B cell (primary cell): ENCODE results near the gene NR6A1. TPM values are rescaled to one million over a fixed set of nuclear protein-coding genes. Genes with fewer than 3 reads are reported as not detected.

Source experiments
- ATAC-seq: fragments of 200-7000 bp; cut with Tn5 transposase; one replicate; pipeline ENCODE4 v1.10.0; 2021; ENCODE audit warnings: low read depth, mild to moderate bottlenecking, moderate number of reproducible peaks, moderate library complexity
- CTCF ChIA-PET: fragments of 350-600 bp; sonication (Branson Sonifier 250); formaldehyde crosslinking; loops from one replicate; lab custom pipeline; 2021; ENCODE audit warnings: antibody characterized with exemption, inconsistent platforms; lab: Charles Lee
- POLR2A ChIA-PET: fragments of 350-600 bp; sonication (Branson Sonifier 250); formaldehyde crosslinking; loops from one replicate; lab custom pipeline; 2021; ENCODE audit warnings: antibody characterized with exemption; lab: Charles Lee
- DNase-seq: peaks from one replicate; pipeline ENCODE4 v3.0.0; 2013
- H2AFZ ChIP-seq: 2 replicates; pipeline ENCODE4 v1.6.1; 2012; ENCODE audit warnings: mild to moderate bottlenecking, low read depth, low read length; ENCODE audit not compliant: insufficient read depth, poor library complexity, severe bottlenecking
- H3K27ac ChIP-seq, 2 donors: 1 replicate in 1 of 2; 2 replicates in 1 of 2; pipeline ENCODE4 v1.5.1; 2012 to 2013; ENCODE audit warnings: low read length in 2 of 2, mild to moderate bottlenecking in 2 of 2, moderate library complexity in 1 of 2
- H3K27me3 ChIP-seq, 4 experiments: fragments of 200-600 bp in 1 of 4; sonication (generic) in 1 of 4; replicated peaks in 1 of 4; 1 replicate in 2 of 4; 2 replicates in 2 of 4; pipeline versions ENCODE4 v1.6.1 to v1.7.0; 2013 to 2016; ENCODE audit warnings: low read length in 3 of 4, mild to moderate bottlenecking in 2 of 4, mixed read lengths in 1 of 4, moderate library complexity in 1 of 4; ENCODE audit not compliant: insufficient read depth in 4 of 4, control insufficient read depth in 3 of 4; ENCODE audit errors: control extremely low read depth in 1 of 4
- H3K36me3 ChIP-seq, 2 experiments: replicated peaks in 1 of 2; 1 replicate in 1 of 2; 2 replicates in 1 of 2; pipeline versions ENCODE4 v1.6.1 to v1.7.1; 2013; ENCODE audit warnings: low read length in 1 of 2; ENCODE audit not compliant: insufficient read depth in 2 of 2, control insufficient read depth in 1 of 2; ENCODE audit errors: control extremely low read depth in 1 of 2, extremely low read depth in 1 of 2
- H3K4me1 ChIP-seq, 2 donors: fragments of 200-600 bp in 1 of 2; sonication (generic) in 1 of 2; 1 replicate in 1 of 2; 2 replicates in 1 of 2; pipeline versions ENCODE4 v1.5.1 to v1.6.1; 2013 to 2017; ENCODE audit warnings: low read length in 2 of 2; ENCODE audit not compliant: control insufficient read depth in 2 of 2, insufficient read depth in 2 of 2
- H3K4me2 ChIP-seq: replicated peaks from 2 replicates; pipeline ENCODE3; 2012; ENCODE audit warnings: mild to moderate bottlenecking, low read depth, low read length; ENCODE audit not compliant: poor library complexity, severe bottlenecking
- H3K4me3 ChIP-seq, 5 experiments: fragments of 200-600 bp in 1 of 5; sonication (generic) in 1 of 5; 1 replicate in 3 of 5; 2 replicates in 2 of 5; pipeline versions ENCODE4 v1.5.1 to v1.7.0; 2011 to 2016; ENCODE audit warnings: low read length in 4 of 5, mild to moderate bottlenecking in 4 of 5, low read depth in 2 of 5, control low read depth in 1 of 5, moderate library complexity in 1 of 5; ENCODE audit not compliant: insufficient read depth in 1 of 5; ENCODE audit errors: control extremely low read depth in 1 of 5, extremely low read depth in 1 of 5
- H3K79me2 ChIP-seq: fragments of 200-600 bp; sonication (generic); one replicate; pipeline ENCODE4 v1.6.0; 2016; ENCODE audit warnings: low read length; ENCODE audit not compliant: control insufficient read depth, insufficient read depth
- H3K9ac ChIP-seq: fragments of 200-600 bp; sonication (generic); 2 replicates; pipeline ENCODE4 v1.6.1; 2017; ENCODE audit warnings: mild to moderate bottlenecking, low read length, moderate library complexity
- H3K9me3 ChIP-seq, 3 donors: one replicate each; pipeline versions ENCODE4 v1.6.1 to v1.7.1; 2013; ENCODE audit warnings: low read length in 2 of 3; ENCODE audit not compliant: control insufficient read depth in 2 of 3, insufficient read depth in 1 of 3; ENCODE audit errors: control extremely low read depth in 1 of 3
- H4K20me1 ChIP-seq: 2 replicates; pipeline ENCODE4 v1.6.0; 2012; ENCODE audit warnings: mild to moderate bottlenecking, low read length; ENCODE audit not compliant: insufficient read depth, control insufficient read depth, poor library complexity, severe bottlenecking
- H3K27ac Mint-ChIP-seq: one replicate; pipeline ENCODE4 v1.8.0; 2021; ENCODE audit warnings: mixed read lengths
- H3K27me3 Mint-ChIP-seq: one replicate; pipeline ENCODE4 v1.8.0; 2021; ENCODE audit warnings: mixed read lengths
- H3K4me1 Mint-ChIP-seq: one replicate; pipeline ENCODE4 v1.8.0; 2021; ENCODE audit warnings: mixed read lengths
- H3K4me3 Mint-ChIP-seq: one replicate; pipeline ENCODE4 v1.8.0; 2021; ENCODE audit warnings: mixed read lengths
- H3K9me3 Mint-ChIP-seq: one replicate; pipeline ENCODE4 v1.8.0; 2022; ENCODE audit warnings: mixed read lengths; ENCODE audit not compliant: insufficient read depth
- CTCF ChIP-seq: fragments of 200-600 bp; IDR thresholded peaks from one replicate; pipeline ENCODE4 v1.8.0; 2022; ENCODE audit warnings: antibody characterized with exemption, mild to moderate bottlenecking
- EZH2 ChIP-seq: IDR thresholded peaks from 2 replicates; pipeline ENCODE4 v1.6.1; 2012; ENCODE audit warnings: borderline replicate concordance, low read depth, mild to moderate bottlenecking, moderate library complexity, low read length; ENCODE audit not compliant: insufficient read depth, poor library complexity, severe bottlenecking
- WGBS: methylation state at CpG from one replicate; pipeline ENCODE4 v1.1.5; 2013; ENCODE audit warnings: missing lambda C conversion rate; ENCODE audit not compliant: insufficient coverage; 5-methylcytosine and 5-hydroxymethylcytosine counted together
- intact Hi-C: fragments of 100-400 bp; cut with micrococcal nuclease; formaldehyde crosslinking; loops from one replicate; pipeline ENCODE4 v1.10.0; 2022
- polyA plus RNA-seq: library from polyadenylated mRNA; depleted of rRNA; stranded (reverse); fragments of >200 nt; gene quantifications from 2 replicates; pipeline ENCODE4 v1.2.3, GENCODE V29; 2012
- total RNA-seq, 2 donors: library from RNA; stranded (reverse); fragments of 120-200 nt in 1 of 2; gene quantifications; 1 replicate in 1 of 2; 2 replicates in 1 of 2; pipeline versions ENCODE4 v1.2.3 to v1.2.4, GENCODE V29; 2013 to 2022

NR6A1 gene
- total and polyA plus RNA-seq, 2 donors (not counting 1 experiment from before 2014, with no cell fraction given) = 0.09 to 0.67 TPM

- no peaks in the 10 kb centered on the region for H3K9me3 Mint-ChIP-seq
- Histone ChIP-seq H3K27ac (no peak overlapping the region), H3K36me3 (no peaks in the 10 kb centered on the region), H3K4me2 (no peak overlapping the region), H3K27me3 (no peaks in the 10 kb centered on the region), H3K79me2 (no peaks in the 10 kb centered on the region), H3K9me3 (no peaks in the 10 kb centered on the region), H3K9ac (no peak overlapping the region), H2AFZ (no peak overlapping the region), H3K4me1 (no peaks in the 10 kb centered on the region), H3K4me3 (no peak overlapping the region), H4K20me1 (no peaks in the 10 kb centered on the region)
- no peak overlapping the region for H3K27ac Mint-ChIP-seq
- no peak for ATAC-seq
- DNase-seq = no peak
- TF ChIP-seq CTCF = no peak
- no peak for TF ChIP-seq EZH2
- intact Hi-C loops = no loop called here
- 64% methylated on average over 2 of the region's 3 CpGs for WGBS
- H3K27me3 Mint-ChIP-seq = no peaks in the 10 kb centered on the region
- CTCF ChIA-PET = no interaction called here
- no peaks in the 10 kb centered on the region for H3K4me1 Mint-ChIP-seq
- no peak overlapping the region for H3K4me3 Mint-ChIP-seq
- POLR2A ChIA-PET = no interaction called here
These were observed 75.0 kb downstream of the NR6A1 start for GRCh38 chr9:124696101-124696500.

DNA sequence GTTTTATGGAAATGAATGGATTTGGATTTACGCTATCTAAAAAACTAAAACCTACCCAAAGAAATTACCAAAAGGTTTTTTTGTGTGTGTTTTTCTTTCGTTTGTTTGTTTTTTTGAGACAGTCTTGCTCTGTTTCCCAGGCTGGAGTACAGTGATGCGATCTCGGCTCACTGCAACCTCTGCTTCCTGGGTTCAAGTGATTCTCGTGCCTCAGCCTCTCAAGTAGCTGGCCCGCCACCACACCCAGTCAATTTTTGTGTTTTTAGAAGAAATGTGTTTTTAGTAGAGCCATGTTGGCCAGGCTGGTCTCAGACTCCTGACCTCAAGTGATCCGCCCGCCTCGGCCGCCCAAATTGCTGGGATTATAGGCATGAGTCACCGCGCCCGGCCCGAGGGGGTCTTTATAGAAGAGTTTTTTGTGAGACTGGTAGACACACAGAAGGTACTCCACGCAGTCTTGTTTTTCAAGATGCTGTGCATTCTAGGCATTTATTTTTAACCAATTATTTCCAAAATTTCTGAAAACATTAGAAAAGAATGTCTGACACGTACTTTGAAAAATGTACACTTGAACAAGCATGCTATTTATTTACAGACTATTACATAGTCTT, 75.7 kb downstream of the NR6A1 start:
- Histone ChIP-seq H3K27me3 (no peaks in the 10 kb centered on the region), H3K4me1 (no peaks in the 10 kb centered on the region), H2AFZ (no peak overlapping the region), H3K79me2 (no peaks in the 10 kb centered on the region), H4K20me1 (no peaks in the 10 kb centered on the region), H3K27ac (no peak overlapping the region), H3K9me3 (no peaks in the 10 kb centered on the region), H3K4me3 (no peak overlapping the region), H3K4me2 (no peak overlapping the region), H3K36me3 (no peaks in the 10 kb centered on the region), H3K9ac (no peak overlapping the region)
- no peaks in the 10 kb centered on the region for H3K9me3 Mint-ChIP-seq
- H3K4me3 Mint-ChIP-seq = no peak overlapping the region
- 98% methylated on average over 8 of the region's 16 CpGs for WGBS
- POLR2A ChIA-PET = no interaction called here
- intact Hi-C loops = no loop called here
- H3K27me3 Mint-ChIP-seq = no peaks in the 10 kb centered on the region
- no peak overlapping the region for H3K27ac Mint-ChIP-seq
- DNase-seq = no peak
- TF ChIP-seq EZH2 = no peak
- TF ChIP-seq CTCF = no peak
- no peaks in the 10 kb centered on the region for H3K4me1 Mint-ChIP-seq
- ATAC-seq = no peak
- CTCF ChIA-PET = no interaction called here
